Stimulated activated CD4-positive, alpha-beta T cell treated with anti-CD3 and anti-CD28 coated beads, Interleukin-1b, Interleukin-23, amount 100 ng/mL, for 24 hours (primary cell): ENCODE measurements around the gene CLEC16A.
"Not testable (repeated sequence)": the region's sequence is repeated elsewhere in the genome, so short reads cannot be mapped to it uniquely, and the experiment has no call there.

Experiments used
- DNase-seq, 4 experiments: peaks; one replicate each; pipeline ENCODE4 v3.0.0-alpha.2; 2020; ENCODE audit warnings: low read depth in 4 of 4, low spot score in 1 of 4

Gene CLEC16A

DNA sequence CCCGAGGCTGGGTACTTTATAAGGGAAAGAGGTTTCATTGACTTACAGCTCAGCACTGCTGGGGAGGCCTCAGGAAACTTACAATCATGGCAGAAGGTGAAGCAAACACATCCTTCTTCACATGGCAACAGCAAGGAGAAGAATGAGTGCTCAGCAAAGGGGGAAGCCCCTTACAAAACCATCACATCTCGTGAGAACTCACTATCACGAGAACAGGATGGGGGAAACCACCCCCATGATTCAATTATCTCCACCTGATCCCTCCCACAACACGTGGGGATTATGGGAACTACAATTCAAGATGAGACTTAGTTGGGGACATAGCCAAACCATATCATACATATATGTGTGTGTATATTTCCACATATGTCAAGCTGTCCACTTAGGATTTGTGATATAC is 22.2 kb downstream of the CLEC16A start:
- DNase-seq, result not testable (repeated sequence)

DNA sequence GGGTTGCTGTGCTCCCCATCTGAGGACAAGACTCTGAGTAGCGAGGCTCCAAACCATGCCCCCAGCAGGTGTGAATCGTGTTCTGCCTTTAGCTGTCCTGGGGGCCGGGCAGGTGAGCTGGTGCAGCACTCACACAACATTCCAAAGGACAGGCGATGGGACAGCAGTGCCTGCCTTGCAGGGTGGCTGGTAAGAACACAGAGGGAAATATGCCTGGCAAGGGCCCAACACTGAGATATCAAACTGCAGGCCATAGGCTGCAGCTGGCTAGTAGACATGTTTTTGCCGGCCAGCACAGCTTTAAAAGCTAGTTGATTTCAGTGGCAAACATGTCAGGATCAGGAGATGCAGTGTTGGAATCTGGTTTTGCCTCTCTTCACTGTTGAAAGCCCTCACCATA is 23.6 kb downstream of the CLEC16A start:
- no peak for DNase-seq

DNA sequence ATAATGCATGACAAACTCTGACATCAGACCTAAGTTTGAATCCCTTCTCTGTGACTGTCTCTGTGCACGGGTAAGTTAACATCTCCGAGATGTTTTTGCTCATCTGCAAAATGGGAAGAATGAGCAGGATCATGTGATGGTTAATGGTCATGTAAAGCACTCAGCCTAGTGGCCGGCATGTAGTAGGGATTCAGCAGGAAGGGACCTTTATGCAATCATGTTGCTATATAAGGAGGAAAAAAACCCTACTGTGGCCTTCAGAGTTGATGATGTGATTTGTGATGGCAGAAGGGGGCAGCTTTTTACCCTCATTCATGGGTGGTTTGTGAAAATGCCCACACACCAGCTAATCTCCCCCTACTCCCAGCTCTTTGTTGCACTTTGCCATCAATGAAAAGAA is 24.1 kb downstream of the CLEC16A start:
- no peak for DNase-seq

DNA sequence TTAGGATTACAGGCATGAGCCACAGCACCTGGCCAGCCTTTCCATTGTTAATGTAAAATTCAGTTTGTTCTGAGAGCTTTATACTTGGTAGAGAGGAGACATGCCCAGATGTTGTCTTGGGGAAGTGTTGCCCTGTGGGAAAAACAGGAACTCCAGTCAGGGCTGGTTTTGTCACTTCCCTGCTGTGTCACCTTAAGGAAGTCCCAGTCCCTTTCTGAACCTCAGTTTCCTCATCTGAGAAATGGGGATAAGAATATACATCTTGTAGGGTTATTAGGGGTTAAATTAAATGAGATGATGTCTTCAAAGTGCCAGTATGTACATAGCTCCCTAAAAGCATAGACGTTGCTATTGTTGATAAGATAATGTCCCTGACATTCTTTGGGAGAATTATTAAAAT is 25.3 kb downstream of the CLEC16A start:
- no peak for DNase-seq

DNA sequence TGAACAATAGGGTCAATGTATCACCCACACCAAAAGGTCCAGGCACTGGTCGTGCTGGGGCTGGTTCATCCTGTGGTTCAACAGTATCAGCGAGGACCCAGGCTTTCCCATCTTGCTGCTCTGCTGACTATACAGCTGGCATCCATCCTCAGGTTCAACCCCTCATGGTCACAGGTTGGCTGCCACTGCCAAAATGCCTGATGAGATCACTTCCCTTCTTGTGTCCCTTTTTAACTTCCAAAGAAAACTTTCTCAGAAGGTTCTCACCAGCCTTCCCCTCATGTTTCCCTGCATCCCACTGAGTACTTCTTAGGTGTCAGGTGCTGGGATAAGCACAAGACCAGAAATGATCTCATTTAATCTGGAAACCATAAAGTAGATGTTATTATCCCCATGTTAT is 25.7 kb downstream of the CLEC16A start:
- no peak for DNase-seq

DNA sequence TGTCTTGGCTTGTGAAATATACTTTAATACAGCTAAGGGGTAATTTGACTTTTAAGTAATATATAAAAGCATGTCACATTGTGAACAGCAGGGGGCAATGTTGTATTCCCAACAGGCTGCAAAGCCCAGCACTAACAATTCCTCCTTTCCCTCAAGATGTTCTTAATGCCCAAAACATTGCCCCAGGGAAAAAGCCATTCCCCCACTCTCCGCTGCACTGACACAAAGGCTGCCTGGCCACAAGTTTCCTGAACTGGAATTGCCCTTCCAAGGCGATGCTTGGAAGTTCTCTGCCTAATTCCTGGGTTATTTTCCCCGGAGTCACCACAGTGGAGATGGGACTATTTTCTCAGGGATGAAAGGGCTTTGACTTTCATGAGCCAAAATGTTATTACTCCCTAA is 27.2 kb downstream of the CLEC16A start:
- DNase-seq, result no peak

DNA sequence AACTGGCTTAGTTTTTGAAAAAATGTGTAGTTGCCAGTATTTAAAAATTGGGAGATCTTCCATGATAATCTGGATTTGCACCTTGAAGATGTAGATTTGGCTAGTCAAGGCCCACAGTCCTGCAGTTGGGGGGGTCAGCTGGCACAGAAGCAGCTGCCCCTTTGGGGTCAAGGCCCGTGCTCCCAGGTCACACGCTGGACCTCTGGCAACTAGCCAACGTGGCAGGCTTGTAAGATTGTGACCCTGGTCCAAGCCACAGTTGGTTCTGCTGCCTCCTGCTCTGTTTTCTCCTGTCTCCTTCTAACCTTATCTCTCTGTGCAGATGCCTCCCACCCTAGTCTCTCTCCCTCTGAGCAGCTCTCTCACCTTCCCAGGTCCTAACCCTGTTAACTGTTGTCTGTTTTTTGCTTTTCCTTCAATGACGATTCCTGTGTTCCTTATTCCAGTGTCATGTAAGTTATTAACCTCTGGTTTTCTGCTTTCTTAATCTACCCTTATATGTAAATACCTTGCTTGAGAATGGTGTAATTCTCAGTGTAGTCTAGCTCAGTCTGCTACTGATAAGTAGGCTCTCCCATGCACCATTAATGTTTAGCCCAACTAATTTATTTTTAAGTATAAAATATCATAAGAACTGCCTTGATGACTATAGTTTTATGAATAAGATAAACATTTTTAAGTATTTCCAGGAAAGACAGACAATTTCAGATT is 27.9 kb downstream of the CLEC16A start:
- no peak for DNase-seq

DNA sequence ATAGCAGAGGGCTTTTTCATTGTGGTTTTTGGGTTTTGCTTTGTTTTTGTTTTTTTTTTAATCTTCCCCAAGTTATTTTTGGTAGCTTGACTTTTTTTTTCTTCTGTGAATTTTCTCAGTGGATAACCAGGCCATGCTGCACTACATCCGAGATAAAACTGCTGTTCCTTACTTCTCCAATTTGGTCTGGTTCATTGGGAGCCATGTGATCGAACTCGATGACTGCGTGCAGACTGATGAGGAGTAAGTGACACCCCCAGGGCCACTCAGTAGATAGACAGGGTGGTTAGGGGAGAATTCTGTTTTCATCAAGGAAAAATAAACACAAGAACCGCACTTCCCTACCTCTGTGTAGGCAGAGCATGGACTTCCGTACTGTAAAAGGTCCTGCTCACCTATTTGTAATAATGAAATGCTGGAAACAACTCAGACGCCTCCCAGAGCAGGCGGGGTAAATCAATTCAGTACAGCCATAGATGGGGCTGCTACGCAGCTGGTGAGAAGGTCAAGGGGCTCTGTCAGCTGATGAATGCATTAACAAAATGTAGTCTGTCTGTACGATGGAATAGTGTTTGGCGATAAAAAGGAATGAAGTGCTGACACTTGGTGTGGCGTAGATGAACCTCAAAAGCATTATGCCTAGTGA is 28.6 kb downstream of the CLEC16A start:
- DNase-seq, result no peak

DNA sequence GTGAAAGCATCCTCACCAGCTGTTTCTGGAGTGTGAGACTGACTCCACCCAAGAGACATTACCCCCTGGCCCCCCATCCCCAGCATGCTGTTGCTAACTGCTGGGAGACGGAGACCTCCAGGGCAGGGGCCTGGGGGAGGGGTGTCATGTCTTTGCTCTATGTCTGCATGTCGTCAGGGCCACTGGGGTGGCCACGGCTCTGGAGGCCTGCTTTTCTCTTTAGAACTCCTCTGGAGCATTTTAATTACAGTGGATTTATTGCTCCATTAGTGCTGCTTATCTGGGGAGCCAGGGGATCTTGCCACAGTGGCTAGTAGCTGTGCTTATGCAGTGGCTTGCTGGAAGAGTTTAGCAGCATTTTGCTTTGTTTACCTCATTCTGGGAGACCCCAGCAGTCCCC is 32.3 kb downstream of the CLEC16A start:
- no peak for DNase-seq

DNA sequence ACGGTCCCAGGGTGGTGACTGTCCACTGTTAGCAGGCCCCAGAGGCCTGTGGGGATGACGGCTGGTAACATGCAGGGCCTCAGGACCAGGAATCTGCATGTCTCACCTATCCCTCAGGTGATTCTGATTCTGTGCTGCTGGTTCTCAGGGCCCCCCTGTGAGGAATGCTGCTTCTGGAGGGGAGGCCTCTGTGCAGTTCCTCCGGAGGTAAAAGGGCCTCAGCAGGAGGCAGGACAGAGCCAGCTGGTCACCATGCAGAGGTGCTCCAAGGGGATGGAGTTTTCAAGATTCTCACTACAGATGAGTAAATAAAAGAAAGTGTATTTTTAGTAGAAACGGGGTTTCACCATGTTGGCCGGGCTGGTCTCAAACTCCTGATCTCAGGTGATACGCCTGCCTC is 33.8 kb downstream of the CLEC16A start:
- DNase-seq, result no peak

DNA sequence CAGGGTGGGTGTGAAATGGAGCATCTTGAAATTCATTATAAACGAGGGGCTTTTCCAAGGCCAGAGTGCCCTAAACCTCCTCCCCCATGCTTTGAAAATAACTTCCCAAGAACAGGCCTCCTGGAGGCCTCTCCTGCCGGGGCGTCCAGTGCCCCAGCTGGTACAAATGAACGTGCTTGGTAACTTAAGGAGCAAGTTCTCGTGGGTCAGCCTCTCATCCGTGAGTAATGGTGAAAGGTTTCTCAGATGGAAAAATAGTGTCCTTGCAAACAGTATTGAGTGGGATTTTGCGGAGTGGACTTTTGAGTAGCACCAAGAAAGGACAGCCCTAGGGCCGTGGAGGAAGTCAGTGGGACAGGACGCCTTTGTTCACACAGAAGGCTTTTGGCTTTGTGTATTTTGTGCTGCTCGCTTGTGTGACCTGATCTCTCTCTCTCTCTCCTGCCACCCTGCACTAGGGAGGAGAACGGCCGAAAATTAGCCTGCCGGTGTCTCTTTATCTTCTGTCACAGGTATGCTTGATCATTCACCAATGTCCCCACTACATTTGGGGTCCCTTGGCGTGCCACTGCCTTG is 34.6 kb downstream of the CLEC16A start:
- no peak for DNase-seq

DNA sequence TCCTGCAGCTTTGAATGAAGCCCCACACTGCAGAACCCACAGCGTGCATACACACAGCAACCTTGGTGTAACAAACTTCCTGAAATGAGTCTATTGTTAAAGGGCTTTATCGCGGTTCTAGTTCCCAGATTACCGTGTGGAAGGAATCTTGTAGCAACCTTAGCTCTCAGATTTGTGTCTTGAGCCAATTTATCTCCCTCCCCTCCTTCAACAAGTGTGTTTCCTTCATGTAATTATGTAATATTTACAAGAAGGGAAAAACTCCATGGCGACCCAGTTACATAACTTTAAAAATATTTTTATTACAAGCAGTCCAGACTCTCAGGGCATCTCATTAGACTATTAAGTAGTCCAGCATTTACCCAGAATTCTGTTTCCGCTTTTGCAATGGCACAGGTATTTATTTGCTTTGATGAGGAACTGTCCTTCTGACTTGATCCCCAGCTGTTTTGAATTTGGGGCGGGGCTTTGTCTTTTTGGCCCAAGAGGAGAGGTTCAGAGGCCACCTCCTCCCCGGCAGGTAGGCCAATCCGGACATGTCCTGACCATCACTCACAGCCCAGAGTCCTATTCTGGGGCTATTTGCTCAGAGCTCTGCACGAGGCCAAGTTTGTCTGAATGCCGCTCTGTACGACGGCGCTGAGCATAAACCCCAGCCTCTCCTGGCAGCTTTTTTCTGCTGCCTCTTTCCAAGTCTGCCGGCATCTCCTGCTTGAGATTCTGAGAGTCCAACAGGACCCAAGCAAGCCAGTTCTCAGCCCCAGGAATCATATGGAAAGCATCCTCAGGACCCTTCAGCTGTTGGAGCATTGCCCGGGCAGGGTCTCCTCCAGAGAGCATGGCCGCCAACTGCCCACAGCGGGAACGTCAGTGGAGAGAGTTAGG is 35.6 kb downstream of the CLEC16A start:
- no peak for DNase-seq

DNA sequence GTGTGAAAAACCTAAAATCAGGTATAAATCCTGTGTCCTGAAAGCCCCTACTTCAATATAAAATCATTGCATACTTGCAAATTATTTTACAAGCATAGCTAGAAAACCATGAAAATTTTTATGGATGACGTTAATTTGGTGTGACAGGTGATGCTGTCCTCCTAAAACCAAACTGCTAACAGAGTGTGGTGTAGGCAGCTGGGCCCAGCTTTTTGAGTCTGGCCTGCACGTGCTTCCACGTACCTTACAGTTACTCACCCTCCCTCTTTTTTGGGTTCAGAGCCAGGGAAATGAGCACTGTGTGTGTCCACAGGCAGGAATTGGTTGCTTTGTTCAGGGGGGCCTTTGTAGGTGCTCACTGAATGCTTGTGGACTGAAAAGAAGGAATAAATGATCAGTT is 36.4 kb downstream of the CLEC16A start:
- DNase-seq, result no peak

DNA sequence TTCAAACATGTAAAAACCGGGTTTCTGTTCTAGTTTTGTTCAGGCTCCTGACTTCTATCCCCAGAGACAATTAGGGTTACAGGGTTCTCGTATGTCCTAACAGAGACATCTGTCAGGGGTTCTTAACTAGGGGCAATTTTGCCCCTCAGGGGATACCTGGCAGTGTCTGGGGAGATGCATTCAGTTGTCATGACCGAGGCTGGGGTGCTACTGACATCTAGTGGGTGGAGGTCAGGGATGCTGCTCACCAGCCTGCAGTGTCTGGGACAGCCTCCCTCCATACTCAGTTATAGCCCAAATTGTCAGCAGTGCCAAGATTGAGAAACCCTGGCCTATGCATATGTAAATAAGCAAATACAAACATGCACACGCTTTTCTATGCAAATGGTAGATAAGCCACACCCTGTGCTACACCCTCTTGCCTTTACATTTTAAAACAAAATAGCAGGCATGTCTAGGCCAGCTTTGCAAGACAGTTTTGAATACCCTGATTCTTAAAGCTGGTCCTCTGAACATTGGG is 37.4 kb downstream of the CLEC16A start:
- peak in 1 of 4 experiments; percentile 28 for DNase-seq

DNA sequence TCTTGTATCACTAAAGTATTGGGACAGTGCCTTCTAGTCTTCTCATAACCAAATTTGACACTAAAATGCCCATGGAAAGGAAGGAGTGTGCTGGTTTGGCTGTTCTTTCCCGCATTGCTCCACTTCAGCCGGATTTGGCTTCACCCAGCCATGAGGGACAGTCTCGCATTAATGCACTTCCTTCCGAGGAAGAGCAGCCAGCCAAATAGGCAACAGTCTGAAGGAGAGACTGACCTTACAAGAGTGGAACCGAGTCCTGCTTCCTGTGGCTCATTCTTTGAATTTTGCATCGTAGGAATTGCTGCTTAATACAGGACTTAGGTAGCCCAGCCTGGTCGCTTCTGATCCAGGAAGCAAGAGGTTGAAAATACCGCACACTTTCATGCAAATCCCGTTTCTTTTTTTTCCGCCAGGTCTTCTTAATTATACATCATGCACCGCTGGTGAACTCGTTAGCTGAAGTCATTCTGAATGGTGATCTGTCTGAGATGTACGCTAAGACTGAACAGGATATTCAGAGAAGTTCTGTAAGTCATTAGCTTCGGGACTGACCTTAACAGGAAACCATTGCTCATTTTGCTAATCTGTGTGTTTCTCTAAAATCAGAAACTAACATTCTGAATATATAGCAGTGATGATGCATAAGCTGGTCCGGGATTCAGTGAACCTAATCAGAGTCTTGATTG is 38.2 kb downstream of the CLEC16A start:
- no peak for DNase-seq

DNA sequence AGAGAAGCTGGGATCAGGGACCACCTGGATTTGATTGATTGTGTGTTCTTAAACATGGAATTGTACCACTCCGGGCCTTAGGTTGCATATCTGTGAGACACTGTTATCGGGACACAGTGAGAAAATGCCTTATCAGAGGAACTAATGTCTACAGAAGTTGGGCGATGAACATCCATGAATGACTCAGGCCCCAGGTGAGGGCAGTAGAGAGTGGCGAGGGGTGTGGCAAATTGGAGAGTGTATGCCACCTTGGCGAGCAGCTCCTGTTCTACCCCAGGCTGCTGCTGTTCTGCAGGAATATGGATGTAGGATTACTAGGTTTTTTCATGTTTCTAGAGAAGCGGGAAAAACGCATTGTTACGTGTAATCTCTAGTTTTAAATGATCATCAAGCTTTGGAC is 38.8 kb downstream of the CLEC16A start:
- DNase-seq, result no peak

DNA sequence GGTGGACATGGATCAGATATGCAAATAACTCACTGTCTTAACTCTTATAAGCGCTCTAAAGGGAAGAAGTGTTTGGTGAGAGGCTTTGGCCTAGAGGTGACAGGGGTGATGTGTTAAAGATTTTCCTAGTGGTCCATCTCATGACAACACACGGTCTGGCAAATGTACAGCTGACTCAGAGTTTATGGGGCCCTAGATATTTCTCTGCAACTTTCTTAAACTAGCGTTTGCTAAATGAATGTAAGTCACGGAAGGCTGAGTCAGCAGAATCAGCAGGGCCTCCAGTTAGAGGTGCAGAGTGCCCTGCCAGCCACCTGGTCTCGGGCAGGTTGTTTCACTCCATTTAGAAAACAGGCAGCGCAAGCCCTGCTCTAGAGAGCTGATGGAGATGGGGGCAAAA is 40.1 kb downstream of the CLEC16A start:
- DNase-seq, result no peak

DNA sequence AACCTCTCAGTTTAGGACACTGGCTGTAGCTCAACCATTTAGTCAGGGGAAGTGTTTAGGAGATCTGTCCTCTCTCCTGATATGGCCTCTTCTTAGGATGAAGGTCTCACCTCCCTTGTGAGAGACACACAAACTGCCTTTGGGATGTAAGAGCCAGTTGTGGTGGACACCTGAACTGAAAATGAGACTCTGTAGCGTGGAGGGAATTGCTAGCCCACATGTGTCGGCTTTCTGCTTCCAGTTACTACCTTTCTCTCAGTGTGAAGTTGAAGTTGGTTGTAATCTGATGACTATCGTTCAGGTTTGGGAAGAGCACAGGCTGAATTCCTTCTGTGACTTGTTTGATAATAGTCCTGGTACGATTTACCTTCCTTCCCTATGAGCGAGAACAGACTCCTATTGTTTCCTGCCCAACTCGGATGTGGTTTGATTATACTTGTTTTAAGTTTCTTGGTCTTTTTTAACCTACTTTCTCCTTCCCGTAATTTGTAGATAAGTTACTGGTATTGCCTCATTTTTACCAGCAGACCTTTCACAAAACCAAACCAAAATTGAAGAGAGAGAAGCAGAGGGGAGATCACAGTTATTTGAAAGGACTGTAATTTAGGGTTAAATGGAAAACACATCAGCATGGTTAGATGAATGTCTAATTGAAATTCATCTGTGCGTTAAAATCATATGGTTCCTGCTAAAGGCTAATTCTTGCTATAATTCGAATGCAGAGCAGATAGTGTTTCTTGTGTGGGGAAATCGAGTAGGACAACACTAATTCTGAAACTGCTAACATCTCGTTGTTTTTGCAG is 43.2 kb downstream of the CLEC16A start:
- no peak for DNase-seq

DNA sequence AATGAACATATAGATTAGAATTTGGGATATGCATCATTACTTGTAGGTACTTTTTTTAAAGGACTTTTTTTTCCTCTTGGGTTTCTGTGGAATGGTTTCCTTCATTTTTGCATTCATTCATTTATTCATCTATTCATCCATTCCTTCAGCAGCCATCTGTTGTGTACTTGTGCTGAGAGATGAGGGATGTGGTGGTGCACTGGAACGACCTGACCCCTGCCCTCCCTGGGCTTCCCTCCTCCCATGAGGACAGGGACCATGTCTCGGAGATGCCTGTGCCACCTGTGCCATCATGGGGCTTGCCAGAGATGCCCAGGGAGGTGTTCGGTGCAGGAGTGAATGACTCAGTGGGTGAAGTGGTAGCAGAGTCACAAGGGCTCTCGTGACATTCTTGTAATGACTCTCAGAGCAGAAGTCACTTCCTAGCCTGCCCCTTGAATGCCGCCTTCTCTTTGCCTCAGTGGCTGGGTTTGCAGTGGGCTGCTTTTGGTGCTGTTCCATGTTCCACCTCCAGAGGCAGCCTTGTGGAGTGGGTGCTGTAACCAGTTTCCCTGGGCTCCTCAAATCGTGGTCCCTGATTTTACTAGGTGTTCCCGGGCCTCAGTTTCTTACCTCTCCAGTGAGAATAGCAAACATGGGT is 43.9 kb downstream of the CLEC16A start:
- DNase-seq, result peak in 3 of 4 experiments; percentile 53 to 82 (median 57)

DNA sequence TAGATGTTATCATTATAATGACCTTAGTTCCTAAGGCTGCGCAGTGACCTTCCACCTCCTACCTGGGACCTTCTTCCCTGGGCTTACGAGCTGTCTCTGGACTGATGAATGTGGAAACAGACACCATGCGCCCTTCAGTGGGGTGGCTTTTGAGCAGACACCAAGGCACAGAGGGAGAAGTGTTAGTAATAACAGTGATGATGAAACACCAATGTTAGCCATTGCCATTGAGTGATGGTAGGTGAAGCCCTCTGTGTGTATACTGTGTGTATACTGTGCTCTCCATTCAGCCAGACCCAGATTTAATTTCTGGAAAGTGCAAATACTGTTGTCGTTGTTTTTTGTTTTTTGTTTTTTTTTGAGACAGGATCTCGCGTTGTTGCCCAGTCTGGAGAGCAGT is 44.5 kb downstream of the CLEC16A start:
- no peak for DNase-seq
